ENCODE data around the gene WHAMM. TPM values are rescaled to one million over a fixed set of nuclear protein-coding genes. Genes with fewer than 3 reads are reported as not detected.

Gene WHAMM
- total RNA-seq, 1 experiment from 2014 or later: 7.2 TPM

DNA sequence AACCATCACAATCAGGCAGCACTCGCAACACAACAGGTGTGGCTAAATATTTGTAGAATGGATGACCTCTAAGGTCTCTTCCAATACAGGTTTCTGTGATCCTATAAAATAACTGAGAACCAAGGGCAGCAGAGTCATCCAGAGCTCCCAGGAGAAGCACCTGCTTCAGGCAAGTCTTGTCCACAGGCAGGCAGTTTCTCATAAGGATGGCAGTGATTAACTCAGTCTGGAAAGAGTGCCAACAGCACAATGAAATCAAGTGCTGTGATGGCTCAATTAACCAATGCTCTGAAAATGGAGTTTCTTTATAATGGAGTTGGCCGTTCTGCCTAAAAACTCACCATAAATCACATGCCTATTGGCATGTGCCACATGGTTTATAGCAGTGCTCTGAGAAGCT, 72.3 kb downstream of the WHAMM start:
- Histone ChIP-seq H3K79me2 (ENCODE audit: low read length) (no peaks in the 10 kb centered on the region), H4K20me1 (ENCODE audit: insufficient read depth, low read depth, low read length) (no peaks in the 10 kb centered on the region), H3K36me3 (ENCODE audit: insufficient read depth, low read length) (no peaks in the 10 kb centered on the region), H2AFZ (ENCODE audit: low read length) (no peak overlapping the region), H3K27ac (ENCODE audit: low read length) (no peak overlapping the region), H3K9me2 (replicated peaks; ENCODE audit: insufficient read depth, low read length) (no peaks in the 10 kb centered on the region), H3K9me3 (ENCODE audit: low read length) (no peaks in the 10 kb centered on the region), H3K4me2 (ENCODE audit: low read depth, low read length, poor library complexity, severe bottlenecking) (no peak overlapping the region), H3K4me1 (ENCODE audit: low read length) (peaks cover 12% of the 10 kb centered on the region), H3K4me3 (ENCODE audit: low read length) (no peak overlapping the region), H3K27me3 (ENCODE audit: low read length) (no peaks in the 10 kb centered on the region), H3K9ac (ENCODE audit: low read length) (no peak overlapping the region)
- DNase-seq: no peak

DNA sequence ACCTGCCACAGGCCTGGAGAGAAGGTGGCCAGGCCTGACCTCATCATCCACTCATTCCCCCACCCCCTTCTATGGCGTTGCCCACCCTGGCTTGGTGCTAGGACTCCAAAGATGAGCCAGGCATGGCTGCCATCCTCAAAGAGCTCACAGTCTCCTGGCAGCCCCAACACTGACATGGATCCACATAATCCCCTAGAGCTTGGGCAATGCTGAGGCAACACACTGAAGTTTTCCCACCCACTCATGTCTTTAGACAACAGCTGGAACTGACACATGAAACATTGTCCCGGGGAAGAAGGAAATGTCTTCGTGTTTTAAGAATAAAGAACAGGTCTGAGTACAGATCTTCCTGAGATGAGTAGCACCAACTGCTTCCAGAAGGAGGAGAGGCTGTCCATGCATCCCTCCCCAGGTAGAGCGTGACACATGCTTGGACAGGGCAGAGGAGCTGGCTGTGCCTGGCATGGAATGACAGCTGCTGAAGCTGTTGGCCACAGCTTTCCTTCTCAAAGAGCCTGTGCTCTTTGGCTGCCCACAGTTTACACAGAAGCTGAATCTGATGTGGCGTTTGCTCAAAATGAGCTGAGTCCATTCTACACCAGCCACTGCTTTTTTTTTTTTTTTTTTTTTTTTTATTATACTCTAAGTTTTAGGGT, 73.0 kb downstream of the WHAMM start:
- no peaks in the 10 kb centered on the region for H4K20me1 ChIP-seq (ENCODE audit: insufficient read depth, low read depth, low read length)
- no peak overlapping the region for H3K4me2 ChIP-seq (ENCODE audit: low read depth, low read length, poor library complexity, severe bottlenecking)
- no peaks in the 10 kb centered on the region for H3K36me3 ChIP-seq (ENCODE audit: insufficient read depth, low read length)
- H3K27ac ChIP-seq (ENCODE audit: low read length): no peak overlapping the region
- H3K4me1 ChIP-seq (ENCODE audit: low read length): peaks cover 12% of the 10 kb centered on the region
- no peak for DNase-seq
- no peaks in the 10 kb centered on the region for H3K9me2 ChIP-seq (replicated peaks; ENCODE audit: insufficient read depth, low read length)
- H3K79me2 ChIP-seq (ENCODE audit: low read length): no peaks in the 10 kb centered on the region
- no peaks in the 10 kb centered on the region for H3K27me3 ChIP-seq (ENCODE audit: low read length)
- H3K4me3 ChIP-seq (ENCODE audit: low read length): no peak overlapping the region
- no peak overlapping the region for H3K9ac ChIP-seq (ENCODE audit: low read length)
- H3K9me3 ChIP-seq (ENCODE audit: low read length): no peaks in the 10 kb centered on the region
- H2AFZ ChIP-seq (ENCODE audit: low read length): no peak overlapping the region

Other genes starting within 250 kb of the WHAMM start
- not detected in 2 replicates for gene CPEB1, start 162.3 kb upstream of the WHAMM start, total RNA-seq (2014; rRNA removed; shearing (Covaris generic); ENCODE audit: low replicate concordance)
- gene AP3B2, start 99.8 kb upstream of the WHAMM start, total RNA-seq (2014; rRNA removed; shearing (Covaris generic); ENCODE audit: low replicate concordance): 3.0 TPM in 1 of 2 replicates, not detected in the other
- gene FSD2, start 3.6 kb upstream of the WHAMM start, total RNA-seq (2014; rRNA removed; shearing (Covaris generic); ENCODE audit: low replicate concordance): 0.67 TPM in 1 of 2 replicates, not detected in the other
- gene HOMER2, start 143.1 kb downstream of the WHAMM start, total RNA-seq (2014; rRNA removed; shearing (Covaris generic); ENCODE audit: low replicate concordance): 30.4 and 48.5 TPM in 2 replicates
- 37.5 and 45.9 TPM in 2 replicates for gene RAMAC, start 176.6 kb downstream of the WHAMM start, total RNA-seq (2014; rRNA removed; shearing (Covaris generic); ENCODE audit: low replicate concordance)
- 30.4 and 43.9 TPM in 2 replicates for gene C15orf40, start 202.0 kb downstream of the WHAMM start, total RNA-seq (2014; rRNA removed; shearing (Covaris generic); ENCODE audit: low replicate concordance)

All from Karpas-422 (cell line).